NCI-H146 treated with DMSO at 0.1 percent for 48 hours (cell line): Measurements from ENCODE around the gene PALM.
A peak's percentile ranks its signal among the peaks of the same experiment; 100 is the strongest.
"Not testable (repeated sequence)": the region's sequence is repeated elsewhere in the genome, so short reads cannot be mapped to it uniquely, and the experiment has no call there.

Source experiments
- DNase-seq: peaks from one replicate; lab custom pipeline; 2025; ENCODE audit not compliant: unreplicated experiment; lab: John Stamatoyannopoulos, UW

The PALM gene, protein sequence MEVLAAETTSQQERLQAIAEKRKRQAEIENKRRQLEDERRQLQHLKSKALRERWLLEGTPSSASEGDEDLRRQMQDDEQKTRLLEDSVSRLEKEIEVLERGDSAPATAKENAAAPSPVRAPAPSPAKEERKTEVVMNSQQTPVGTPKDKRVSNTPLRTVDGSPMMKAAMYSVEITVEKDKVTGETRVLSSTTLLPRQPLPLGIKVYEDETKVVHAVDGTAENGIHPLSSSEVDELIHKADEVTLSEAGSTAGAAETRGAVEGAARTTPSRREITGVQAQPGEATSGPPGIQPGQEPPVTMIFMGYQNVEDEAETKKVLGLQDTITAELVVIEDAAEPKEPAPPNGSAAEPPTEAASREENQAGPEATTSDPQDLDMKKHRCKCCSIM

DNA sequence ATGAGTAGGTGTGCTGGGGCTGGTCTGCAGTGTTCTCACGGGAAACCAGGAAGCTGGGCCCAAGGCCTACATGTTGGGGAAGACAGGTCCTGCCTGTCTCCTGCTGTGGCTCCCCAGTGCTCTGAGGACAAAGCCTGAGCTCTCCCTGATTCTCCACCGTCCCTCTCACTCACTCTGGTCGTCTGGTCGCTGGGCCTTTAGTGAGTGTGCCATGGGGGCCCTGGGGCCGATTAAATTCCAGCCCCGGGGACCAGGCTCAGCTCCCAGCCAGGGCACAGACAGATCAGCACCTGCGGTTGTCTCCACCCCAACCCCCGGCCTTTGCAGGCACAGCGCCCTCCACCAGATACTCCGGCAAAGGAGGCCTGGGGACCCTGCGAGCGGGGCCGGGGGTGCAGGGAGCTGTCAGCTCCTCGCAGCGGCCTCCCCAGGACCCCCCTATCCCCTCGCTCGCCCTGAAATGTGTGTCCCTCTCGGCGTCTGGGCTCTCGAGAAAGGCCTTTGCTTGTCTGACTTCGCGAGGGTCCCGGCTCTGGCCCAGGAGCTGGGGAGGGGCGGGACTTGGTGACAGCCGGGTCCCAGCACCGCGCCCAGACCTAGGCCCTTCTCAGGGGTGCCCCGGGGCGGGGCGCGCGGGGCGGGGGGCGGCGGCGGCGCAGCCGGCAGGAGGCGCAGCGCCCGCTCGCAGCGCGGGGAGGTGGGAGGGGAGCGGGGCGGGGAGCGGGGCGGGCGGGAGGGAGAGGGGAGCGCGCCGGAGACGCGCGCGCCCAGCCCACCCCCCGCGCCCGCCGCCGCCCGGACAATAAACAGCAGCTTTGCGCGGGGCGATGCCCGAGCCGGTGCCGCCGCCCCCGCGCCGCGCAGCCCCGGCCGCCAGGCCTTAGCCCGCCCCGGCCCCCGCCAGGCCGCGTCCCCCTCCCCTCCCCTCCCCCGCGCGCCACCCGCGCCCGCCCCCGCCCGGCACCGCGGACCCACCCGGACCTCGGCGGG lies at the start of gene PALM:
TSS of gene PALM (plus strand) at position 782 of the 990 bp plus-strand sequence. CDS start 212 bp downstream, outside the sequence.
- DNase-seq, result no peak

DNA sequence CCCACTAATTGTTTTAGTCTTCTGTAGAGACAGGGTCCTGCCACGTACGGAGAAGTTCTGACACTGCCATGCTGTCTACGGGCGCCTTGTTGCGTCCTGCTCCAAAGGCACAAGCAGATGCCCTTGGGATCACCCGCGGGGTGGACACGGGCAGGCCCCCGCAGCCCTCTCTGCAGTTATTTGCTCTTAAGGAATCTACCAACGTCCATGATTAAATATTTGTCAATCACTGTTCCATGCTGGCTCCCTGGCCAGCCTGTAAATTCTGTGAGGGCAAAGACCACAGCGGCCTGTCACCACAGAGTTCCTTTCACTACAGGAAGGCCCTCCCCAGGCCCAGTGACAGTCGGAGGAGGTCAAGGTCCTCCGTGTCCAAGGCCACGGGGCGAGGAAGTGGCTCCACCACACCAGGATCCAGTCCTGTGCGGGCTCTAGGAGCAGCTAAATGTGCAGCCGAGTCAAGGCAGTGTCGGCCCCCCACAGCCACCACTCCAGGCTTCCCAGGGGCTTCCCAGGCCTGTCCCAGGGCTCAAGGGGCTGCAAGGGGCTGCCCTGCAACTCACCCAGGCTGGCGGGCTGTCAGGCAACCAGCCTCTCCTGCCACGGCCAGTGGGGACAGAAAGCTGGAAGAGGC lies 47.8 kb upstream of the PALM start:
- DNase-seq, result no peak

DNA sequence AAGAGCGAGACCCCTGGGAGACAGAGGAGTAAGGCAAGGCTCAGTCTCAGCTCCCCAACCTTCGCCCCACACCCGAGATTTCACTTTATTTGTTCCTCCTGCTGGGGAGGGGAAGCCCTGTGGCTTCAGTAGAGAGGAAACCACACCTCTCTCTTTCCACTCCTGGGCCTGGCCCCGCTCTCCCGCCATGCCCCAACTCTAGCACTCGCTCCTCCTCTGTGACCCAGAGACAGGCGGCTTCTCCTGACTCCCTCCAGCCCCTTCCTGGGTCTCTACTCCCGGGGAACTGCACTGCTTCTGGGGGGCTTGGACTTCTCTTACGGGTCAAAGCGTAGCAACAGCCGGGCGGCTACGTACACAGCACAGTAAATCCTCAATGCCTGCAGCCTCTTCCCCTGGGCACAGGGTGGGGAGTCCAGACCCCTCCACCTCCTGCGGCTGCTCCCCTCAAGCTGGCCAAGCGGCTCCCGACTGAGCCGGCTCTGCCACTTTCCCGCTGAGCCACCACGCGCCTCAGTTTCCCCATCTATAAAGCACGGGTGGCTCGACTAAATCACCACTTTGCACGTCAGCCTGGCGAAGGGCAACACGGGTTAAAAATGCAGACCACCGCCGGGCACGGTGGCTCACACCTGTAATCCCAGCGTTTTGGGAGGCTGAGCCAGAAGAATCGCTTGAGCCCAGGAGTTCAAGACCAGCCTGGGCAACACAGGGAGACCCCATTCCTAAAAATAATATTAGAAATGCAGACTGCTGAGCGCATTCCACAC lies 47.1 kb upstream of the PALM start:
- DNase-seq, result no peak

DNA sequence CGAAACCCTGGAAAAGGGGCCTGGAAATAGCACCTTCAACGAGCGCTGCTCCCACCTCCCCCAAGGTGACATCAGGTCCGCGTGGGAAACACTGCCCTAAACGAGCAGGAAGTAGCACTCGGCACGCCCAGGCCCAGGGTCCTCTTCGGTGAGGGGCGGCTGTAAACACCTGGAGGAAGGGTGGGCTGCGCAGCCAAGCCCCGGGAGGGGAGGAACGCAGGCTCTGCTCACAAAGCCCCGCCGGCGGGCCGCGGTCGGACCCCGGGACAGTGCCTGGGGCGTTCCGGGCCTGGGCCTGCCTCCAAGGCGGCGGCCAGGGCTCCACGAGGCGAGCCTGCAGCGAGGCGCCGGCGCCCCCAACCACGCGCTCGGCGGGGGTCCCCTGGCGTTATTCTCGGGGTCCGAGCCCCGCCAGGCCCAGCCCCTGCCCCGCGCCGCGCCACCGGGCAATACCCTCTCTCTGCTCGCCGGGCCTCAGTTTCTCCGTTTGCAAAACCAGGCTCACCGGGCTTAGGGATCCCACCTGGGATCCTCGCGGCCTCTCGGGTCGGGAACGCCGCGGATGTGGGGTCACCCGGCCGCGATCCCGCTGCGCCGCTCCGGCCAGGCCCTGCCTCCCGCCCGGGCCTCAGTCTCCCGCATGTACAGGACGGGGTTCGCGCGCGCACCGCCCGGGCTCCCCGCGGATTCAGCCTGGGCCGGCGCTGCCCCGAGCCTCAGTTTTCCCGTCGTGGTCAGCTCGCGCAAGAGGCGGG lies 46.4 kb upstream of the PALM start:
- DNase-seq, result no peak

DNA sequence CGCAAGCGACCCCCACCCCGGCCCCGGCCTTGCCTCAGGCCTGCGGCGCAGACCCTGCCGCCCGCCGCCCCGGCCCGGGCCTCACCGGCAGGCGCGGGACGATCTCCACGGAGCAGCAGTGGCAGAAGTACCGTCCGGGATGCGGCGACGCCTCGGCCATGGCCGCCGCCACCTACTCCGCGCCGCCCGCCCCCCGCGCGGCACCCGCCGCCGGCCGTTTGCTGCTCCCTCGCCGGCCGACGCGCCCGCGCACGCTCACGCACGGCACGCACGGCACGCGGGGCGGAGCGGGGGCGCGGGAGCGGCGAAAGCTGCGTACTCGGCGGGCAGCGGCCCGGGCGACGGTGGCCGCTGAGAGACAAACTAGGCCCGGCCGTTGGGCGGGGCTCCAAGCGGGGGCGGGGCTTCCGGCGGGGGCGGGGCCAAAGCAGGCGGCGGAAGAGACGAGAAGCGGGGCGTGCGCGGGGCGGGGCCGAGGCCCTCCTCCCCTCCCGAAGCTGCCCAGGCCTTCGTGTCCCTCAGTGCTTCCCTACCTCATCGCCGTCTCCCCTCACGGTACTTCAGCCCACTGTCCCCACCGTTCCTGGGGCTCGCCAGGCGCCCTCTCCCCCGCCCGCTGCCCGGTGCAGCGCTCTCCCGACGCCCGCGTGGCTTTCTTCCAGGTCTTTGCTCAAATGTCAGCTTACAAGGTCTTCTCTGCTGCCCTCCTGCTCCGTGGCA lies 45.6 kb upstream of the PALM start, which contains the start of gene RNF126:
TSS of gene RNF126 (minus strand) at position 253 of the 720 bp plus-strand sequence. CDS start at position 160, 93 bp downstream.
- DNase-seq, result peak; percentile 61

DNA sequence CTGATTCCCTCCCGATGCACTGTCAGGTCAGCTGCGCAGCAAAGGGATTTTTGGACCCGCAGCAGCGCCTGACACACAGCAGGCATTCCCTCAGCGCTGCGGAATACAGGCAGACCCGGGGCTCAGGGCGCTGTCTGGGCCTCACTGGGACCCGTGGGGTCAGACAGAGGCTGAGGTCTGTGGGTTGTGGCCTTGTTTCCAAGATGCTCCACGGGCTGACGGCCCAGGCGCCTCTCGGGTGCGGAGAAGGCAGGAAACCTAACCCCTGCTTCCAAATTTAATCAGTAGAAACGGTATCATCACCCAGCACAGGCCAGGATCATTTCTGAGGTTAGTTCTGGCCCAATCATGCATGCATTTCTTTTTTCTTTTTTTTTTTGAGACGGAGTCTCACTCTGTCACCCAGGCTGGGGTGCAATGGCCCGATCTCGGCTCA lies 45.0 kb upstream of the PALM start:
- no peak for DNase-seq

DNA sequence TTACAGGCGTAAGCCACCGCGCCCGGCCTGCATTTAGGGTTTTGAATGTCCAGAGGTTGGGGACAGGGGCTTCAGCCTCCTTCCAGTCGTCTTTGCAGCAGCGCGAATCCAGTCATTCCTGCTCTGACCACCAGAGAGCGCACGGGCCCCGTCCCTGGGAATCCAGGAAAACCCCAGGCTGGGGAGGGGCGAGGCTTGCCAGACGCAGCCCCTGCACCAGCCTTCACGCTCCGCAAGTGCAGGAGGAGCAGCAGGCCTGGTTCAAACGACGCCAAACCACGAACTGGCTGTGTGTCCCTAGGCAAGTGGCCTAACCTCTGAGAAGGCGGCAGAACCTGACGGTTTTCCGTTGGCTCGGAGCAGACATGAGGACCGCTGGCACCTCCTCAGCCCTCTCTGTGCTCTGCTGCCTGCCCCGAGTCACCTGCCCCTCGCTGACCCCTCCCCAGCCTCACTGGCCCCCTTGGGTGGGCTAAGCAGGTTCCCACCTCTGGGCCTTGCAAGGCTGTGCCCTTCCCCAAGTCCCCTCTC lies 43.8 kb upstream of the PALM start:
- peak; percentile 55 for DNase-seq

DNA sequence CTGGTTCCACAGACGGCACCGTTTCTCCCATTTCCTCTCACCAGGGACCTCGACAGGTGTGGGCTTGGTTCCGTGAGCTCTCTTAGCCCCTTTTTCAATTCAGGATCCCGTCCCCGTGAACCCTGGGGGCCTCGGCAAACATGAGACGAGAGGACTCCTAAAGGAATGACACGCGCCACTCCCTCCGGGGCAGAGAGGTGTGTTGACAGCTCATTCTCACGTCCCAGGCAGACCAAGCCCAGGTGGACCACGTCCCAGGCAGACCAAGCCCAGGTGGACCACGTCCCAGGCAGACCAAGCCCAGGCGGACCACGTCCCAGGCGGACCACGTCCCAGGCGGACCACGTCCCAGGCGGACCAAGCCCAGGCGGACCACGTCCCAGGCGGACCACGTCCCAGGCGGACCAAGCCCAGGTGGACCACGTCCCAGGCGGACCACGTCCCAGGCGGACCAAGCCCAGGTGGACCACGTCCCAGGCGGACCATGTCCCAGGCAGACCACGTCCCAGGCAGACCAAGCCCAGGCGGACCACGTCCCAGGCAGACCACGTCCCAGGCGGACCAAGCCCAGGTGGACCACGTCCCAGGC lies 41.7 kb upstream of the PALM start:
- not testable (repeated sequence) for DNase-seq

DNA sequence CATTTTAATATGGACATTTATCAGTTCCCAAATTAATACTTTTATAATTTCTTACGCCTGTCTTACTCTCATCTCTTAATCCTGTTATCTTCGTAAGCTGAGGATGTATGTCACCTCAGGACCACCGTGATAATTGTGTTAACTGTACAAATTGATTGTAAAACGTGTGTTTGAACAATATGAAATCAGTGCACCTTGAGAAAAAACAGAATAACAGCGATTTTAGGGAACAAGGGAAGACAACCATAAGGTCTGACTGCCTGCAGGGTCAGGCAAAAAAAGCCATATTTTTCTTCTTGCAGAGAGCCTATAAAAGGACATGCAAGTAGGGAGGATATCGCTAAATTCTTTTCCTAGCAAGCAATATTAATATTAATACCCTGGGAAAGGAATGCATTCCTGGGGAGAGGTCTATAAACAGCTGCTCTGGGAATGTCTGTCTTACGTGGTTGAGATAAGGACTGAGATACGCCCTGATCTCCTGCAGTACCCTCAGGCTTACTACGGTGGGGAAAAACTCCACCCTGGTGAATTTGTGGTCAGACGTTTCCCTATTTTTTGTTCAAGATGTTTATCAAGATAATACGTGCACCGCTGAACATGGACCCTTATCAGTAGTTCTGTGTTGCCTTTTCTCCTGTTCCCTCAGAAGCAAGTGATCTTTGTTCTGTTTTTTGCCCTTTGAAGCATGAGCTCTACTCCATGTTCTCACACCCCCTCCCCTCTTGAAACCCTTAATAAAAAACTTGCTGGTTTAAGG lies 39.9 kb upstream of the PALM start:
- DNase-seq, result not testable (repeated sequence)

DNA sequence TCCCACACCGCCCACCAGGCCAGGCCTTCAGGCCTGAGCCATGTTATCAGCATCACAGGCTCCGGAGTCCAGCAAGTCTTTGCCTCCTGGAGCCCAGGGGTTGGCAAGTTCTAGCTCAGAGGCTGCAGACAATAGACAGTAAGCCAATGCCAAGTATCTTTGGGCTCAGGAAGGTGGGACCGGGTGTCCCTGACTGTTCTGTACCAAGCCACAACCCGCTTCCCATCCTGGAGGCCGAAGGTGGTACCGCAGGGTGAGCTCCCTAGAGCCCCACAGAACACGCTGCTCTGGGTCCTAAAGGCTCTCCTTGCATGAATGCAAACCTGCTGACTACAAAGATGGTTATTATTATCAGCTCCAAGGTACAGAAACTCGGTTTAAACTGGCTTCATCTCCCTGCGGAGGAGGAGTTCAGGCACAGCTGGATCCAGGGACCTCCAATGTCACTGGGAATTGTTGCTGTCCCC lies 38.1 kb upstream of the PALM start:
- no peak for DNase-seq

DNA sequence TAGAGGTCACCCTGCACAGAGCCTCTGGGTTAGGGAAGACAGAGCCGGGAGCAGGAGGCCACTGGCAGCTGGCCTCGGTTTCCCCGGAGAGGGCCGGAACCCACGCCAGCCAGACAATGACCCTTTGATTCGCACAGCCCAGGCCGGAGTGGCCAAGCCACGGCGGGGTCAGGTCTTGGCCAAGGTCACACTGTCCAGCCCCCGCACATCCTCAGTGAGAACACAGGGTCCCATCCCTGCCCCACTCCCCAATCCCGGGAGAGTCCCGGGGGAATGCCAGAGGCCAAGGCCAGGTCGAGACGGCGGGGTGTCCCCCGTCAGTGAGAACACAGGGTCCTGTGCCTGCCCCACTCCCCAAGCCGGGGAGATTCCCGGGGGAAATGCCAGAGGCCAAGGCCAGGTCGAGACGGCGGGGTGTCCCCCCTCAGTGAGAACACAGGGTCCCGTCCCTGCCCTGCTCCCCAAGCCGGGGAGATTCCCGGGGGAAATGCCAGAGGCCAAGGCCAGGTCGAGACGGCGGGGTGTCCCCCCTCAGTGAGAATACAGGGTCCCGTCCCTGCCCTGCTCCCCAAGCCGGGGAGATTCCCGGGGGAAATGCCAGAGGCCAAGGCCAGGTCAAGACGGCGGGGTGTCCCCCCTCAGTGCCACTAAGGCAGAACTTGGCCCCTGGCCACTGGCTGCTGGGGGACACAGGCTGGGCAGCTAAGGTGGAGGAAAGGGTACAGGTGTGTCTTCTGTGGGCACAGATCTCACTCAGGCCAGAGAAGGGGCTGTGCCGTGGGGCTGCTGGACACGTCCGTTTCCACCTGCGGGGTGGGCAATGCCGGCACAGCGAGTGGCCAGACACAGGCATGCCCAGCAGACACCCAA lies 34.2 kb upstream of the PALM start:
- DNase-seq, result no peak

DNA sequence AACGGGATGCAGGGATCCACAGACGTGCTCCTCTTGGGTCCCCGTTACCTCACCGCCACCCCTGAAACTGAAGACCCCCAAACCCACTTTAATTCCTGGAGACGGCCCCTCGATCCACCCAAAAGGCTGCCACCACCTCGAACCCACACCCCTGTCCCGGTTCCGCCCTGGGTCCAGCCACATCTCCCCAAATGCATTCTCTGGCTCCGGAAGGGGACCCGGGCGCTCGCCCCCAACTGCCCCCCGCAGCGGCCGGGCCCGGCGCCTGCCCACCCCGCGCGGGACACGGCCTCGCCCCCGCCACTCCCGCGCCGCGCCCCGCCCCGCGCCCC lies 32.8 kb upstream of the PALM start:
- DNase-seq, result no peak

DNA sequence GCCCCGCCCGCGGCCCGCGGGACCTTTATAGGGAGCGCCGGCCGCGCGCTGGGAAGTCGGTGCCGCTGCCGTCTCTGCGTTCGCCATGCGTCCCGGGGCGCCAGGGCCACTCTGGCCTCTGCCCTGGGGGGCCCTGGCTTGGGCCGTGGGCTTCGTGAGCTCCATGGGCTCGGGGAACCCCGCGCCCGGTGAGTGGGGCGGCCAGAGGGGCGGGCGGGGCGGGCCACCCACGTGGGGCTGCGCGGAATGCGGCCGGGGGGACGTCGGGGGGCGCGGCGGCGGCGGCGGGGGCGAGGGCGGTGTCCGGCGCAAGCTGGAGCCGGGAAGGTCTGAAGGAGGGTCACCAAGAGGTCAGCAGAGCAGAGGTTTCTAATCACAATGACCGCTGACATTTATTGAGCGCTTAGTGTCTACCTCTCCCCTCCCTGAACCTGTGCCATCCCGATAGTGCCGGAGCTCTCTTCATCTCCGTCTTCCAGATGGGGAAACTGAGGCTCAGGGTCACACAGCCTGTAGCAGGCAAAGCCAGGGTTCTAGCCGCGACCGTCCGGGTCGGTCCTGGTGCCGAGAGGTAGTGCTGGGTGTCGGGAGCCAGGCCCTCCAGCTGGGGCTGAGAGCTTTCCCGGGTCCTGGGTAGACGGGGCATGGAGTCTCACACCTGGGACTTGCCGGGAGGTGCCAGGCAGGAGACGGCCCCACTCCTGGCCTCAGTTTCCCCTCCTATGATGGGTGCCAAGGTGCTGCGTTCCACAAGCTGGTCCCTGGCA lies 32.2 kb upstream of the PALM start, which contains the start of gene FSTL3:
TSS of gene FSTL3 (plus strand) at position 54 of the 767 bp plus-strand sequence. CDS start at position 86, 32 bp downstream.
- no peak for DNase-seq

DNA sequence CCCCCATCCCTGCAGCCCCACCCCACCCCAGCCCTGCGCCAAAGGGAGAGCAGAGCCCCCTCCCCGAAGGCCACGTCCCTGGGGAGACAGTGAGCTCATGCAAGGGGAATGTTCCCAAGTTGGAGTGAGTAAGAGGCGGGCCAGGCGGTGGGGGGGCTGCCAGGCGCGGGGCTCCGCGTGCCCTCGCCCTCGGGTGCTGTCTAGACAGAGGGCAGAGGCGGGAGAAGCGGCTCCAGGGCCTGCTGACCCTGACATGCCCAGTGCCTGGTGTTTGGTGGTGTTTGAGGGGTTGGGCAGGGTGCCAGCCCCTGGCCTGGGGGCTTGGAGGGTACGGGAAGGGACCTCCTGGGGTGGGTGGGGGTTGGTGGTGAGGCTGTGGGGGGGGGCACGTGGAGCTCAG lies 31.5 kb upstream of the PALM start:
- DNase-seq, result no peak

DNA sequence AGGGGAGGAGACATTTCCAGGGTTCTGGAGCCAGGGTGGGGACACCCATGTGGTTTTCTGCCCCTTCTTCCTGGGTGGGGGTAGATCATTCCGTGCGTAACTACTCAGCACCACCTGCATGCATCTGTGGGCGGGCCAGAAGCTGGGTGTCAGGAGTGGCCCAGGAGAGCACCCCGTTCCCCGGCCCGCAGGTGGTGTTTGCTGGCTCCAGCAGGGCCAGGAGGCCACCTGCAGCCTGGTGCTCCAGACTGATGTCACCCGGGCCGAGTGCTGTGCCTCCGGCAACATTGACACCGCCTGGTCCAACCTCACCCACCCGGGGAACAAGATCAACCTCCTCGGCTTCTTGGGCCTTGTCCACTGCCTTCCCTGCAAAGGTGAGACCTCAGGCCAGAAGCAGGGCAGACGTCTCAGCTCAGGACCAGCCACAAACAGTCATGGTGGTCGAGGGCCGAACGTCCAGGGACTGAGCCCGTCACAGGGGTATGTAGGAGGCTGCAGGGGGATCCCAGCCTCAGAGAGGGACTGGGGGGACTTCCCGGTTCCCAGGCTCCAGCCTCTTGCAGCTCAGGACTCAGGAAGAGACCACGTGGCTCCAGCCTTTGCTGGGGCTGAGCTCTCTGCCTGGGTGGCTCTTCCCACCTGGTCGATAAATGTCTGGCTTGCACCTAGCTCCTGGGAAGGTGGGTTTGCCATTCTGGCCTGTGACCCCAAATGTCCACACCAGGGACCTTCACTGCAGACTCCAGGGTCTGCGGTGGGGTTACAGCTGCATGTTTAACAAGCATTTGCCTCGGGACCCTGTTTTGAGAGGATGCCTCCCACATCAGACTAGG lies 30.9 kb upstream of the PALM start:
- no peak for DNase-seq
